NCI-H2227 treated with DMSO at 0.1 percent for 48 hours (cell line): ENCODE measurements around the gene SP8.

ENCODE experiments used
- DNase-seq: peaks from one replicate; lab custom pipeline; 2025; lab: John Stamatoyannopoulos, UW

SP8 gene

GRCh38 chr7:20754001-20754400 is 32.7 kb downstream of the SP8 start:
- DNase-seq: no peak

- DNase-seq: no peak
Measured at GRCh38 chr7:20749906-20750305, 36.8 kb downstream of the SP8 start.

- DNase-seq: no peak
Measured at GRCh38 chr7:20748853-20749252, 37.8 kb downstream of the SP8 start.

- DNase-seq: no peak
Measured at GRCh38 chr7:20747001-20747400, 39.7 kb downstream of the SP8 start.

GRCh38 chr7:20745702-20746101 is 41.0 kb downstream of the SP8 start:
- DNase-seq: no peak

GRCh38 chr7:20744954-20745446 is 41.7 kb downstream of the SP8 start:
- DNase-seq: no peak

GRCh38 chr7:20742913-20743312 is 43.8 kb downstream of the SP8 start:
- DNase-seq: no peak

GRCh38 chr7:20741801-20742200 is 44.9 kb downstream of the SP8 start:
- no peak for DNase-seq

GRCh38 chr7:20738518-20739481 is 47.9 kb downstream of the SP8 start:
- DNase-seq: no peak

GRCh38 chr7:20737840-20738448 is 48.7 kb downstream of the SP8 start:
- no peak for DNase-seq

GRCh38 chr7:20735346-20736065 is 51.2 kb downstream of the SP8 start:
- no peak for DNase-seq
